Activated CD8-positive, alpha-beta memory T cell treated with anti-CD3 and anti-CD28 coated beads, Interleukin-2, amount 50 U/mL, for 1 hour (primary cell): Measurements from ENCODE around the gene VAV2.

Experiments
- DNase-seq: peaks from one replicate; pipeline ENCODE4 v3.0.0-alpha.2; 2020; ENCODE audit errors: extremely low read depth

VAV2 gene

GRCh38 chr9:133795049-133795448, 197.1 kb downstream of the VAV2 start:
- DNase-seq: no peak

- DNase-seq: no peak
Measured at GRCh38 chr9:133794016-133794760, 197.9 kb downstream of the VAV2 start.

- DNase-seq: no peak
Measured at GRCh38 chr9:133793471-133793870, 198.7 kb downstream of the VAV2 start.

- DNase-seq: no peak
Measured at GRCh38 chr9:133792721-133793470, 199.2 kb downstream of the VAV2 start.

- DNase-seq: no peak
Measured at GRCh38 chr9:133791735-133792649, 200.1 kb downstream of the VAV2 start.

- DNase-seq: no peak
Measured at GRCh38 chr9:133791069-133791468, 201.1 kb downstream of the VAV2 start.

GRCh38 chr9:133789778-133790177, 202.3 kb downstream of the VAV2 start:
- no peak for DNase-seq

- DNase-seq: no peak
Measured at GRCh38 chr9:133788819-133789717, 203.1 kb downstream of the VAV2 start.

GRCh38 chr9:133788045-133788818, 203.9 kb downstream of the VAV2 start:
- DNase-seq: no peak

- no peak for DNase-seq
Measured at GRCh38 chr9:133787754-133788025, 204.4 kb downstream of the VAV2 start.

GRCh38 chr9:133786907-133787753, 205.0 kb downstream of the VAV2 start:
- no peak for DNase-seq

- DNase-seq: no peak
Measured at GRCh38 chr9:133786371-133786753, 205.8 kb downstream of the VAV2 start.

- DNase-seq: no peak
Measured at GRCh38 chr9:133785753-133786370, 206.3 kb downstream of the VAV2 start.

- DNase-seq: no peak
Measured at GRCh38 chr9:133784731-133785561, 207.2 kb downstream of the VAV2 start.

- no peak for DNase-seq
Measured at GRCh38 chr9:133783331-133783731, 208.8 kb downstream of the VAV2 start.

GRCh38 chr9:133782157-133783130, 209.7 kb downstream of the VAV2 start:
- DNase-seq: no peak

- no peak for DNase-seq
Measured at GRCh38 chr9:133781828-133782135, 210.3 kb downstream of the VAV2 start.
